ENCODE data around the gene LAMA4.

LAMA4 gene

DNA sequence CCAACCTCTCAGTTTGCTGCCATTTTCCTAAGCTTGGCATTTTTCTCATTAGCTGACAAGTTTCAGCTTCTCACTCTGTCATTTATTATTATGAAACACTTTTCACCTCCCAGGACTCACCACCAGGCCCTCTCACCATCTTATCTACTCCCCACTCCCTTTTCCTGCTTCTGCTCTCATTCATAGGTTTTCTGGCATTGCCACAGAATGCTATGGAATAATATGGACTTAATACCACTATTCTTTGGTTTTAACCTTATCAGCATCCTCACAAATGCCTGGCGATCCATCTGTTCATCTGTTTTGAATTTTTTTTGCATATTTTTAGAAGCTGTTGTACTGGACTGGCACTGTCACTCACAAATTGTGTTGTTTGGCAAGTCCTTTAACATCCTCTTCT lies 16.4 kb upstream of the LAMA4 start:
- no peak for DNase-seq

DNA sequence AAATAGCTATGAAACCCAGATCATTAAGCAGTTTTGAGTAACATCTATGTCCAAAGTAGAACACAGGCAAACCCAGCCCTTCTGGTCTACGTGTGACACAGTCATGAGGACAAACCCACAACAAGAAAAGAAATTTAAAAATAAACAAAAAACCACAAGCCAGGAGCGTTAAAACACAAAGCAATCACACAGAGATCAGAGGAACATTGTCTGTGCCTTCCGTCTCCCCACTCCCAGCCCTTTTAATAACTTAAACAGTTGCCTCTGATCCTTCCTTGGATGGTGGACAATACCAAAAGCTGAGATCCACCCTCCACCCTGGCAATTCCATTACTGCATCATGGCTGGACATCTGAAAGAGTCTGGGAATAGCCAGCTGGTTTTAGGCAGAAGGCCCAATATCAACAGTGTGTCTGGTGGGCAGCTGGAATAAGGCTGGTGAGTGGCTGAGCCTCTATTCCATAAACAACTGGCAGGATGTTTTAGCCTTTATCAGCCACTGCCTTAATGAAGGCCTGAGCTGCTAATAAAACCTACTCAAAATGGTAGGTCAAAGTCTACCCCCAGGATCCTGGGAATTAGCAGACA lies 15.7 kb upstream of the LAMA4 start:
- DNase-seq, result no peak

DNA sequence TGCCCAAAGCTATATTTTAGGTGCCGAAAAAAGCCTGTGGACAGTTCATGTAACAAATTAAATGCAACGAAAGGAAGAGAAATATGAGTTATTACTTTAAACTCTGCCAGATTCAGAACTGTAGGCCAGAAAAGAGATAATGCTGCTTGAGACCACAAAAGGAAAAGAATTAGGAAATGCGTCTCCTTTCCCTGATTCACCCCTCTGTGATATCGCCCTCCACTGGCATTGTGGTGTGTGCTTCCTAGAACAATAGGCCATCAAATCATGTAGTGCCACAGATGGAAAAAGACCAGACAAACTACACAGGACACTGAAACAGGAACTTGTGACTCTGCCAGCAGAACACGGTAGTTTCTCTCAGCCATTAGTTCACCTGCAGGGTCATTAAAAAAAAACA lies 14.7 kb upstream of the LAMA4 start:
- DNase-seq, result peak; percentile 2

- no peak for DNase-seq
These were observed 14.3 kb upstream of the LAMA4 start for GRCh38 chr6:112268654-112269053.

- no peak for DNase-seq
These were observed 13.7 kb upstream of the LAMA4 start for GRCh38 chr6:112268019-112268418.

- no peak for DNase-seq
These were observed 12.0 kb upstream of the LAMA4 start for GRCh38 chr6:112266331-112266730.

DNA sequence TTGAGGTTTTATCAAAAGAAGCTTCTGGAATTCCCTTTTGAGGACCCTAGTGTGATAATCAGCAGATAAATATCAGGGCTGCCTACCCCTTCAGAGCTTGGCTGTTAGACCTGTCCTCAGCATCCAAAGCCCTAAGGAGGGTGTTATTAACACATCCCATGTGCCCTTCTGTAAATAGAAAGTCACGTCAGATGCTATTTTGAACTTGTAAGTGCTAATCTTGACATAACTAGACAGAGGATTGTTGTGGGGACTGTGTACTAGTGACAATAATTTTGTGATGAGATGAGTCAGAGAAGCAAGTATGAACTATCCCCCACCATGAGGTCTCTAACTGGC lies 4.9 kb upstream of the LAMA4 start:
- DNase-seq, result no peak

GRCh38 chr6:112258642-112259336 lies 4.4 kb upstream of the LAMA4 start:
- DNase-seq, result no peak

DNA sequence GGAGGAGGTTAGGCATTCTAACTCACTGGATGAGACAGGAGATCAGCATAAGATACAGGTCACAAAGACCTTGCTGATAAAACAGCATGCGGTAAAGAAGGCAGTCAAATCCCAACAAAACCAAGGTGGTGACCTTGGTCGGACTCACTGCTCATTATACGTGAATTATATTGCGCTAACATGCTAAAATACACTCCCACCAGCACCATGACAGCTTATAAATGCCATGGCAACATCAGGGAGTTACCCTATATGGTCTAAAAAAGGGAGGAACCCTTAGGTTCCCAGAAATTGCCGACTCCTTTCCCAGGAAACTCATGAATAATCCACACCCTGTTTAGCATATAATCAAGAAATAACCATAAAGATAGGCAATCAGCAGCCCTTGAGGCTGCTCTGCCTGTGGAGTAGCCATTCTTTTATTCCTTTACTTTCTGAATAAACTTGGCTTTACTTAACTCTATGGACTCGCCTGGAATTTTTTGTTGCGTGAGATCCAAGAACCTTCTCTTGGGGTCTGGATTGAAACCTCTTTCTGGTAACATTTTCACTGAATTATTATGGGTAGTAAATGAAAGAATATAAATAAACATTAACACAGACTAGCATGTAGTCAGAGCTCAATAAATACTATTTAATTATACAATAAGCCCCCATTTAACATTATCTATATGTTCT lies 3.0 kb upstream of the LAMA4 start:
- DNase-seq, result no peak

- DNase-seq, result no peak
These were observed 554 bp upstream of the LAMA4 start for GRCh38 chr6:112254921-112255320.

DNA sequence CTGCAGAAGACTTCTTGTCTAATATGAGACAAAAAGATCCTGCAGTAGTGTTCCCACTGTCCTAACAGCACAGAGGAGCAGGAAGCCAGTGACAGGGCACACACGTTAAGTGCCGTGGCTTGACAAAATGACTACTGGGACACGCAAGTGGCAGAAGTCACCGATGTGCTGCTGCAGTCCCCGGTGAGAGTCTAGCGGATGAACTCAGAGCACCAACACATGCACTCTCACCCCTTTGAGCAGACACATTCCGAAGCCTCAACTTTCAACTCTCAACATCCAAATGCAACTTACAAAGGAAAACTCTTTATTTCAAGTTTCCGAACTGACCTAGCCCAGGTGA lies 898 bp downstream of the LAMA4 start:
- peak; percentile 16 for DNase-seq

DNA sequence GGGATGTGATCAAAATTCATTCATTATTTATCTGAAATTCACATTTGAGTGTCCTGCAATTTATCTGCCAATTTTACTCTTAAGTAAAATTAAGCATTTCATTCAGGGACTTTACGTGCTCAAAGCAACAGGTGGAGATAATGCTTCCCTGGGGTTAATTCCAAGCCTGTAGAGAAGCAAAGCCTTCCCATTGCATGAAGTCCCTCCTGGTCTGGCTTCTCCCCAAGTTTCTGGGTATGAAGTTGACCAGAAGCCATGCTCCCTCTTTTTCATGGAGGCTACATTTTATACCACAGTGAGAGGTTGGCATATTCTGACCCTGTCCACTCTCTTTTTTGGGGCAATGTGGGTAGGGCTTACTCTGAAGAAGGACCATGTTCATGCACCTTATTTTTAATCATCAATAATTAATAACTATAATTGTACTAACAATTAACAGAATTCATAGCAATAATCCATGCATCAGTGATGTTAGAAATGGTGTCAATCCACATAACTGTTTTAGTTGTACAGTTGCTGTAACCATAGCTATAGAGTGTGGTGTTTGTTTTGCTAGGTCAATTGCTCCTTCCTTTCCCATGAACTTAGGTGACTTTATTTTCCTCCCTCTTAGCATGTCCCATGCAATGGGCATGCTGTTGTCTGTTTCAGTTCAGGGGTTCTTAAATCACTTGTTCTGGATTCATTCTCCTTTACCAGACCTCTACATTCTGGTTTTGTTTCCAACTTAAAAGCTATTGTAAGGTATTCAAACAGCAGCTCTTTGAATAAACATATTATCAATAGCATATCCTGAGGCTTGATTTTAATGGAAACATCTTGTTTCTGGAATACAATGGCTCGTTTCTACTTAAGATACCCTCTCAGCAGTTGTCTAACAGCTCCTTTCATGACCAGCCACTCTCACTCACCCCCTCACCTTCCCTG lies 1.5 kb downstream of the LAMA4 start:
- DNase-seq, result no peak

- no peak for DNase-seq
These were observed 3.0 kb downstream of the LAMA4 start for GRCh38 chr6:112251171-112251875.

DNA sequence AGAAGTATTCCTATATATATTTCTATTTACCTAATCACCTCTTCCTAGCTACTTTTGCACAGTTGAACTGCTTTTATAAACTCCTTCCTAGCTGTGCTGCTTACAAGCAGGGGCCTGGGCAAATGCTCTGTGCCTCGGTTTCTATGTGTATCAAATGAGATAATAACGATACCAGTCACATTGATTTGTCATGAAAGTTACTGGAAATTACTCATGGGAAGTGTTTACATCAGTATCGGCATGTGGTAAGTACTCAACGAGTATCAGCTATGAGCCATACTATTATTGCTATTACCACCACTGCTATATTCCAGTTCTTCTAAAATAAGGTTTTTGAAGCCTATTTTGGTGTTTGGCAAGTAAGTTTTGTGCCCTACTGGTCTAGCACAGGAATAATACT lies 4.9 kb downstream of the LAMA4 start:
- DNase-seq, result no peak

- DNase-seq, result no peak
These were observed 7.1 kb downstream of the LAMA4 start for GRCh38 chr6:112247275-112247674.

DNA sequence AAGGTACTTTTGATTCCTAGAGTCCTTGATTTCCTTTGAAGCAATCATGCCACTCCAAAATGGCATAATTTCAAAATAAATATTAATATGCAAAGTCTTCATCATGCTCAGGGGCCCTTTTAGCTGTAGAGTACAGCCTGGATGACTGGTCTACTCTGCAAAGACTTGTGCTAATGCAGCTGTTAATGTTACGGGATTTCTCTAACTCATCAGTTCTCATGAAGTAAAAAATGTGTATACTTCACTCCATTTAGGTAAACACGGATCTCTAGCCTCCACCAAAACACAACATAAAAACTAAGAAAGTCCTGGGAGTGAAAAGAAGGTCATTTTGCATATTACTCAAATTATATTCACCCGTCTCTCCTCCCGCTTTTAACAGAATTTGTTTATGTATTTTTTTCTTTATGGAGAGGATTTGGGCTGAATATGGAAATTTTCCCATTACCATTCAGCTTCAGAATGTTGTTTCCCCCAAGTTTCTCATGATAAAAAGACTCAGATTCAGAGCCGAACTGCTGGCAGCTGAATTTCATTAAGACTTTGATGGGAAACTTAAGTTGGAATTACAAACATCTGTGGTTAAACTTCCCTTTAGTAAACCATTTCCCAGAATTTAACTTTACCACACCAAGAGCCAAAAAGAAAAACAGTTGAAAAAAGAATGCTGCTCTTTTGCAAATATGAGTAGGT lies 8.7 kb downstream of the LAMA4 start:
- no peak for DNase-seq

GRCh38 chr6:112243861-112244827 lies 10.2 kb downstream of the LAMA4 start:
- no peak for DNase-seq

DNA sequence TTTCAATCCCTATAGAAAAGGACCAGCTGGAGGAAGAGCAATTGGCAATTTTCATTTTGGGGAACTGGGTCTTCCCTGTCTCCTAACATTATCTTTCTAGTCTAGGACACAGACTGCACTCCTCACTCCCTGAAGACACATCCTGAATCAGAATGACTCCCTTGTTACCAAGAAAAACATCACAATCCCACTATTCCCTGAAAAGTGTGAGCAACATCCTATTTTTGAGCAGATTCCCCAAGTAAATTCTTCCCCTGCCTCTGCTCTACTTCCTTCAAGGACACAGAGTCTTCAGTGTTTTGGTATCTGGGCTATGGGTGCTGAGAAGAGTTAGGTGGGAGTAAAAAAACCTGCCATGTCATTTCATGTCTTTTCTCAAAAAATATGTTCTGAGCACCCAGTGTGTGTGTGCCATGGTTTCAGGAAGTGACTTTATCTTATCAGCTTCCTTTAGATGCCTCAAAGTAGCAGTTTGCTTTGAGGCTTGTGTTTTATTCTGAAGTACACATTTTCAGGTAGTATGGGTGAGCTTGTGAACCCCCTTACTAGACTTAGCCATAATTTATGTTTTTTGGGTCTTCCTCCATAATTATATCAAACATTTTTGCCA lies 12.4 kb downstream of the LAMA4 start:
- no peak for DNase-seq

DNA sequence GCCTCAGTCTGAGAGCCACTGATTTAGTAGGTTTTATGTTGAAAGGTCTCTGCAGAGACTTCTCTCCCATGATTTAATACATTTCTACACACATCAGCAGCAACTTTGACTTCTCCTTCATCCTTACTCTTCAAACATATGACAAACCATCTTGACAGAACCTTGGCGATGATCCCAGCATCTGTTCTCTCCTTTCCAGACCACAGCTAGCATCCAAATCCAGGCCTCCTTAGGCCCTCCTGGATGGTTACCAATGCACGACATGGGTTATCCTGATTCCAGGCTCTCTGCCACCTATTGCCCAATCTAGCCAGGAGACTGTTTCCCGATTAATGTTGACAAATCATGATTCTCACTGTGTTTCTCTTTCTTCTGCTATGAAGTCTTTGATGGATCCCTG lies 16.8 kb downstream of the LAMA4 start:
- no peak for DNase-seq

DNA sequence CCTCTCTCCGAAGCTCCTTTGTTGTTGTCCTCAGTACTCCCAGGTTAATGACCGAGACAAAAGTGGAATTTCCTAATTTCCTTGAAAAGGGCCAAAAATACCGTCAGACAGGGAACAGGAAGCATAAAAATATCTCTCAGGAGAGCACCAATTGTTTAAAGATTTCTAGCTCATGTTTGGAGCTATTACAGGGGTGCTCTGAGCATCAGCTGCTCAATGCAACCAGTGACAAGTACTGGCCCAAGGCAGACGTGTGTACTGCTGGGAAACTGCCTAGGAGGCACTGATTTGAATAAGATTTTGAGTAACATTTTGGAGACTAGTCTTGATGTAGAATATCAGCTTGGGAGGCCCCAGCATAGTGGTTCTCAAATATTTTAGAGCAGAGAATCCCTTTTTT lies 17.3 kb downstream of the LAMA4 start:
- DNase-seq, result no peak

GRCh38 chr6:112235956-112236355 lies 18.4 kb downstream of the LAMA4 start:
- no peak for DNase-seq

Data from NCI-H69 (cell line).